ENCODE data around the gene PKIG. TPM values are rescaled to one million over a fixed set of nuclear protein-coding genes. Genes with fewer than 3 reads are reported as not detected.

Gene PKIG
- total and polyA plus RNA-seq, 2 experiments from 2014 or later, result 29.7 to 33.2 TPM

GRCh38 chr20:44589537-44589936 lies 7.2 kb downstream of the PKIG start:
- Mint-ChIP-seq H3K4me1 (peaks cover 36% of the 10 kb centered on the region), H3K27ac (no peak overlapping the region), H3K9me3 (no peaks in the 10 kb centered on the region), H3K27me3 (ENCODE audit: insufficient read depth, low read depth, poor library complexity) (peaks cover 10% of the 10 kb centered on the region), H3K36me3 (ENCODE audit: low read depth) (no peaks in the 10 kb centered on the region), H3K4me3 (no peak overlapping the region)
- Histone ChIP-seq H3K4me1 (ENCODE audit: insufficient read depth) (peaks cover 16% of the 10 kb centered on the region), H3K9me2 (ENCODE audit: insufficient read depth) (no peaks in the 10 kb centered on the region), H2AFZ (no peak overlapping the region), H3K4me3 (no peak overlapping the region), H3K4me2 (no peak overlapping the region), H4K20me1 (replicated peaks; ENCODE audit: insufficient read depth) (no peaks in the 10 kb centered on the region; the same call in 1 of the 2 replicates), H3K79me2 (replicated peaks; ENCODE audit: insufficient read depth) (no peaks in the 10 kb centered on the region), H3K27ac (ENCODE audit: low read depth) (no peak overlapping the region), H3K27me3 (ENCODE audit: insufficient read depth) (no peaks in the 10 kb centered on the region; the same call in 1 of the 2 replicates), H3F3A (replicated peaks; ENCODE audit: low read depth) (no peaks in the 10 kb centered on the region), H3K36me3 (ENCODE audit: insufficient read depth) (no peaks in the 10 kb centered on the region)
- TF ChIP-seq STAT1 (IDR thresholded peaks at IDR 0.05; ENCODE audit: unreplicated experiment) (no peak), ZNF114 (CRISPR knock-in tag; IDR thresholded peaks at IDR 0.05) (no peak), JUNB (IDR thresholded peaks at IDR 0.05; ENCODE audit: unreplicated experiment) (no peak), ETS1 (IDR thresholded peaks at IDR 0.05) (no peak), REST (IDR thresholded peaks at IDR 0.05; ENCODE audit: unreplicated experiment) (no peak), POLR2AphosphoS5 (IDR thresholded peaks at IDR 0.05; ENCODE audit: low read depth) (no peak), ZNF331 (CRISPR knock-in tag; IDR thresholded peaks at IDR 0.05; ENCODE audit: low read depth) (no peak), CREB1 (CRISPR knock-in tag; IDR thresholded peaks at IDR 0.05; ENCODE audit: low read depth) (no peak)
- ATAC-seq (no peak), DNase-seq (ENCODE audit: low spot score) (no peak)

- Histone ChIP-seq H3K4me1 (ENCODE audit: insufficient read depth) (peaks cover under 1% of the 10 kb centered on the region; the same call in 1 of the 2 replicates), H3K4me3 (no peak overlapping the region), H4K20me1 (replicated peaks; ENCODE audit: insufficient read depth) (no peaks in the 10 kb centered on the region), H3K27me3 (ENCODE audit: insufficient read depth) (no peaks in the 10 kb centered on the region; the same call in 1 of the 2 replicates), H3K79me2 (replicated peaks; ENCODE audit: insufficient read depth) (no peaks in the 10 kb centered on the region), H3K27ac (ENCODE audit: low read depth) (no peak overlapping the region), H3K36me3 (ENCODE audit: insufficient read depth) (no peaks in the 10 kb centered on the region), H3F3A (replicated peaks; ENCODE audit: low read depth) (no peaks in the 10 kb centered on the region), H3K4me2 (no peak overlapping the region), H3K9me2 (ENCODE audit: insufficient read depth) (no peaks in the 10 kb centered on the region), H2AFZ (no peak overlapping the region)
- no peak overlapping the region for H3K4me3 Mint-ChIP-seq
- DNase-seq (ENCODE audit: low spot score), result no peak
- peaks cover 5% of the 10 kb centered on the region for H3K27me3 Mint-ChIP-seq (ENCODE audit: insufficient read depth, low read depth, poor library complexity)
- H3K4me1 Mint-ChIP-seq, result peaks cover 25% of the 10 kb centered on the region
- peak; percentile 77 for ATAC-seq
- peak overlapping the region; percentile 33; the same call in 1 of the 2 replicates for H3K27ac Mint-ChIP-seq
- H3K36me3 Mint-ChIP-seq (ENCODE audit: low read depth), result no peaks in the 10 kb centered on the region
- H3K9me3 Mint-ChIP-seq, result no peaks in the 10 kb centered on the region
- TF ChIP-seq ZNF462 (CRISPR knock-in tag; IDR thresholded peaks at IDR 0.05) (no peak), CREB1 (CRISPR knock-in tag; IDR thresholded peaks at IDR 0.05; ENCODE audit: low read depth) (no peak)
Observed at GRCh38 chr20:44590980-44591778, 8.8 kb downstream of the PKIG start.

Data from GM23338 (cell line).